Mucosa of descending colon (tissue), 3 donors: ENCODE measurements around the gene CLMN. TPM values are rescaled to one million over a fixed set of nuclear protein-coding genes. Genes with fewer than 3 reads are reported as not detected.

ENCODE experiments used
- ATAC-seq: fragments of 200-7000 bp; cut with Tn5 transposase; one replicate; pipeline ENCODE4 v1.9.1; 2020; ENCODE audit warnings: mild to moderate bottlenecking, moderate library complexity
- DNase-seq, 3 donors: peaks; one replicate each; pipeline ENCODE4 v3.0.0-alpha.2; 2020
- H3K36me3 ChIP-seq: fragments of 200-600 bp; one replicate; pipeline ENCODE4 v1.8.0; 2021; ENCODE audit warnings: low read depth, mild to moderate bottlenecking
- H3K4me1 ChIP-seq: fragments of 200-600 bp; one replicate; pipeline ENCODE4 v1.8.0; 2021; ENCODE audit warnings: low read depth, mild to moderate bottlenecking
- H3K4me3 ChIP-seq: fragments of 200-600 bp; one replicate; pipeline ENCODE4 v1.8.0; 2021; ENCODE audit warnings: mild to moderate bottlenecking
- H3K9me3 ChIP-seq: fragments of 200-600 bp; one replicate; pipeline ENCODE4 v1.8.0; 2021; ENCODE audit warnings: mild to moderate bottlenecking
- intact Hi-C, 2 donors: fragments of 100-400 bp; cut with DNase I in 1 of 2; cut with micrococcal nuclease in 1 of 2; formaldehyde crosslinking; loops; one replicate each; pipeline versions ENCODE4 v1.11.0 to v1.11.1; 2022; cut with DNase I, micrococcal nuclease
- total RNA-seq, 3 donors: library from RNA; stranded (reverse); fragmentation: NEBNext Ultra II Directional in 2 of 3; extraction: Animal tissue kit (Norgen Biotek cat#: 25700) in 2 of 3; gene quantifications; one replicate each; pipeline versions ENCODE4 v1.2.1 to v1.2.4, GENCODE V29; 2021 to 2023
- TF ChIP-seq, protein P1 (sequence below): fragments of 200-600 bp; IDR thresholded peaks from one replicate; pipeline ENCODE4 v1.8.0; 2022; ENCODE audit warnings: antibody characterized with exemption, mild to moderate bottlenecking
- donor health status: DM: no; HTN: no; CAD: no; lungs with moderate emphysema.
- donor health status: DM: no; HTN: no; CAD: no.
- donor health status: DM: no; HTN: yes; CAD: no.

Gene CLMN
- total RNA-seq, 3 donors from 2014 or later: 73.7 to 200 (median 132) TPM

- no peaks in the 10 kb centered on the region for H3K36me3 ChIP-seq
- no peak overlapping the region for H3K4me3 ChIP-seq
- no peaks in the 10 kb centered on the region for H3K9me3 ChIP-seq
- no peaks in the 10 kb centered on the region for H3K4me1 ChIP-seq
- TF ChIP-seq, protein P1, sequence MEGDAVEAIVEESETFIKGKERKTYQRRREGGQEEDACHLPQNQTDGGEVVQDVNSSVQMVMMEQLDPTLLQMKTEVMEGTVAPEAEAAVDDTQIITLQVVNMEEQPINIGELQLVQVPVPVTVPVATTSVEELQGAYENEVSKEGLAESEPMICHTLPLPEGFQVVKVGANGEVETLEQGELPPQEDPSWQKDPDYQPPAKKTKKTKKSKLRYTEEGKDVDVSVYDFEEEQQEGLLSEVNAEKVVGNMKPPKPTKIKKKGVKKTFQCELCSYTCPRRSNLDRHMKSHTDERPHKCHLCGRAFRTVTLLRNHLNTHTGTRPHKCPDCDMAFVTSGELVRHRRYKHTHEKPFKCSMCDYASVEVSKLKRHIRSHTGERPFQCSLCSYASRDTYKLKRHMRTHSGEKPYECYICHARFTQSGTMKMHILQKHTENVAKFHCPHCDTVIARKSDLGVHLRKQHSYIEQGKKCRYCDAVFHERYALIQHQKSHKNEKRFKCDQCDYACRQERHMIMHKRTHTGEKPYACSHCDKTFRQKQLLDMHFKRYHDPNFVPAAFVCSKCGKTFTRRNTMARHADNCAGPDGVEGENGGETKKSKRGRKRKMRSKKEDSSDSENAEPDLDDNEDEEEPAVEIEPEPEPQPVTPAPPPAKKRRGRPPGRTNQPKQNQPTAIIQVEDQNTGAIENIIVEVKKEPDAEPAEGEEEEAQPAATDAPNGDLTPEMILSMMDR: no peak
- no peak for DNase-seq
- intact Hi-C loops: no loop called here
- ATAC-seq: no peak
Measured at GRCh38 chr14:95281560-95282176, 38.0 kb downstream of the CLMN start.

GRCh38 chr14:95275494-95275893 lies 44.2 kb downstream of the CLMN start:
- intact Hi-C loops: no loop called here
- DNase-seq (peak in 1 of 3 donors; percentile 51), ATAC-seq (no peak)
- TF ChIP-seq, protein P1: no peak
- no peaks in the 10 kb centered on the region for H3K36me3 ChIP-seq
- H3K4me3 ChIP-seq: no peak overlapping the region
- peaks cover 35% of the 10 kb centered on the region for H3K4me1 ChIP-seq
- H3K9me3 ChIP-seq: no peaks in the 10 kb centered on the region

DNA sequence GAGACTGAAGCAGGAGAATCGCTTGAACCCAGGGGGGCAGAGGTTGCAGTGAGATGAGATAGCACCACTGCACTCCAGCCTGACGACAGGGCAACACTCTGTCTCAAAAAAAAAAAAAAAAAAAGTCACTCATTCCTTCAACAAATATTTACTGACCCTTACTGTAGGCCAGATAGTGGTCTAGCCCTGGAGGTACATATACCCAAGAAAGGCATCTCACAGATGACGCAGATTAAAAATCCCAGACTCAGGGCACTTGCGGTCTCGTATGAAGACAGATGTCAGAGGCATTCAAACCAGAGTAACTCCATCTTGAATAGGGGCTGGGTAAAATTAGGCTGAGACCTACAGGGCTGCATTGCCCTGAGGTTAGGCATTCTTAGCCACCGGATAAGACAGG lies 44.8 kb downstream of the CLMN start:
- H3K4me3 ChIP-seq: no peak overlapping the region
- peaks cover 35% of the 10 kb centered on the region for H3K4me1 ChIP-seq
- H3K36me3 ChIP-seq: no peaks in the 10 kb centered on the region
- ATAC-seq: no peak
- H3K9me3 ChIP-seq: no peaks in the 10 kb centered on the region
- TF ChIP-seq, protein P1: no peak
- intact Hi-C loops: no loop called here
- no peak for DNase-seq

DNA sequence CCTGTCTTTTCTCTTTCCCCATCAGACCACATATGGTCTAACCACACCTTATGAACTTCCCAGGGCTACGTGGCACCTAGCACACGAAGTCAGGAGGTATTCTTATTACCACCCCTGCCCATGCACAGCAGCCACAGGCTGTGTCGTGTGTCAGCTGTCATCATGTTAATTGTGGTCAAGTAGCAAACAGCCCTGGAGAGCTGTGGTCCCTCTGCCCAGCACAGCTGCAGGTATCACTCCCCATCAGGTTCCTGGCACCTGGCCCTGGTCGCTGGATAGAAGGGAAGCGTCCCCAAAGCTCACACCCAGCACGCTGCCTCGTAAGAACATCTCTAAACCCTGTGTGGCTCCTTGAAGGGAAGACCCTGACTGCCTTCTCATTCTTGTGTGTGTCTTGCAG lies 45.4 kb downstream of the CLMN start:
- ATAC-seq: peak; percentile 78
- peaks cover 35% of the 10 kb centered on the region for H3K4me1 ChIP-seq
- peak; percentile 74 to 81 (median 75) for DNase-seq
- H3K36me3 ChIP-seq: no peaks in the 10 kb centered on the region
- no peaks in the 10 kb centered on the region for H3K9me3 ChIP-seq
- H3K4me3 ChIP-seq: no peak overlapping the region
- intact Hi-C loops: no loop called here
- TF ChIP-seq, protein P1: no peak

DNA sequence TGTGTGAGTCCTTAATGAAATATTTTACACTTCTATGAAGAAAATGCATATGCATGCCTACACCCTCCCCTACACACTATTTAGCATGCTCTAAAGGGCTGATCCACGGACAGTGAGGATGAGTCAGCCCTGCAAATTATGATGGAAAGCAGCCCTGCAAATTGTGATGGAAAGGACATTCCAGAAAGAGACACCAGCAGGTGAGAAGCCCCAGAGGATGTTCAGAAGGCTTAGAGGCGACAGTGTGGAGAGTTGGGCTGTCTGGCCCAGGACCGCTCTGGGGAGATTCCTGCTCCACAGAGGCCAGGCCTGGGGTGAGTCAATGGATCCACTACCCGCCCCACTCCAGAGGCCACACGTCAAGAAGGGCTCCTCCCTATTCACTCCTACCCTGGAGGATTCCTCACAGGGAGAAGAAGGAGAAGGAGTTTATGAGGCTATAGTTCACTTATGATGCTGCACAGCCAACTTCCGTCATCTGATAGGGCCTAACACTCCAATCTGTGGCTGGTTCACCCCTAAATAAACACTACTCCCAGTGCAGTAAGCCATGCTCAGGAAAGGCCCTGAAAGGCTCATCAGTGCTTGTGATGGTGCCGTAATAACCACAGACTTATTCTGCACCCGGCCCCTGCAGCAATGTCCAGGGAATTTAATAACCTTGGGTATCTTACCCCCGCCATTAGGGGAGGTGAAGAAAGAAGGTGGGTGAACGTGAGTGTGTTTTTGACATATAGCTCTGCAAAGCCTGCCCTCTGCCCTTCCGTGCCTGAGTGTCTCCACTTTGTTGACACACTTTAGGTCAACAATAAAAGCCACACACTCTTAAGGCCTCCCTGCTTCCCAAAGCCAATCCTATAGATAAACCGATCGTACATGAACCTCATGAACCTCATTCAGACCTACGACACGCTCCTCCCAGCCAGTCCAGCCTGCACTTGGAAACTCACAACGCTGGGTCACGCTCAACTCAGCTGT lies 46.4 kb downstream of the CLMN start:
- Histone ChIP-seq H3K4me3 (no peak overlapping the region), H3K9me3 (no peaks in the 10 kb centered on the region), H3K36me3 (no peaks in the 10 kb centered on the region), H3K4me1 (peaks cover 35% of the 10 kb centered on the region)
- TF ChIP-seq, protein P1: no peak
- intact Hi-C loops: no loop called here
- DNase-seq: peak; percentile 76 to 80 (median 77)
- ATAC-seq: peak; percentile 86
